Fibroblast of pulmonary artery (primary cell): ENCODE data around the gene PALMD.

Experiments used
- DNase-seq: peaks from one replicate; pipeline ENCODE4 v3.0.0-alpha.2; 2010; ENCODE audit warnings: low read depth
- H3K4me3 ChIP-seq: replicated peaks from 2 replicates; pipeline ENCODE4 v1.5.1; 2011; ENCODE audit warnings: low read depth, mild to moderate bottlenecking, control low read depth, low read length, moderate library complexity
- CTCF ChIP-seq: IDR thresholded peaks from 2 replicates; pipeline ENCODE4 v1.5.1; 2011; ENCODE audit warnings: mild to moderate bottlenecking, control low read depth, low read length, inconsistent platforms; ENCODE audit errors: missing control alignments

PALMD gene

GRCh38 chr1:99634971-99635624 lies 10.8 kb upstream of the PALMD start:
- TF ChIP-seq CTCF: no peak
- no peak overlapping the region for H3K4me3 ChIP-seq
- DNase-seq: no peak

DNA sequence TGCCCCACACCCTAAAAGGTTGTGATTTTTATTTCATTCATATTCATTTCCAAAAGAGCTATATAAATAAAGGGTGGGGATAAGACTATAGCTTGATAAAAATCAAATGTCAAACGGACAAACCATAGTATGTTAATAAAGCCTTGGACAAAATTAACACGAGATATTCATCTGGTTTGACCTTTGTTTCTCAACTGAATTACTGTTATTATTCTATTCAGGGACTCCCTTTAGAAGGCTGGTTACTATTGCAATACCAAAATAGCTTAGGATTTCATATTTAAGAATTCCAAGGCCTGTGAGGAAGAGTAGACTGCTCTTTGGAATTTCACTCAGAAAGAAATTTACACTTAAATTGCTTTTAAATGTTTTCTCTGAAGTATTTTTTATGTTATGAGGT lies 10.2 kb upstream of the PALMD start:
- no peak for DNase-seq
- no peak for TF ChIP-seq CTCF

GRCh38 chr1:99636647-99637175 lies 9.2 kb upstream of the PALMD start:
- DNase-seq: no peak
- TF ChIP-seq CTCF: no peak
- no peak overlapping the region for H3K4me3 ChIP-seq

More for the DNA sequence above, 10.2 kb upstream of the PALMD start:
- H3K4me3 ChIP-seq: no peak overlapping the region

DNA sequence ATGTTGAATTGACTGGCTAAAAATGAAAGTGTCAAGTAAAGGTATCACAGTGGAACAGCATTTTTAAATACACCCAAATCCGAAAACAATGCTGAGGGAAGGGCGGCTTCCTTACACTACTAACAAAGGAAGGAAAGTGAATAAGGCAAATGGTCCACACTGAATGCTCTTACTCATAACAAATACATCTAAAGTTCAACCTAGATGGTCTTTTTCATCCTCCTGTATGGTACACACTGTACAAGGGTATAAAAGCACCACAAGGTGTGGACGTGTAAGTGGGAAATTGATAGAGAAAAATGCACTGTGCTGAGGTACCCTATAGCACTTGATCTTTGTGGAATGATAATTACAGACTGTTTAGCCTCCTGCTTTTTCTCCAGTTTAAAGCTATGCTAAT lies 7.1 kb upstream of the PALMD start:
- DNase-seq: no peak
- TF ChIP-seq CTCF: no peak

DNA sequence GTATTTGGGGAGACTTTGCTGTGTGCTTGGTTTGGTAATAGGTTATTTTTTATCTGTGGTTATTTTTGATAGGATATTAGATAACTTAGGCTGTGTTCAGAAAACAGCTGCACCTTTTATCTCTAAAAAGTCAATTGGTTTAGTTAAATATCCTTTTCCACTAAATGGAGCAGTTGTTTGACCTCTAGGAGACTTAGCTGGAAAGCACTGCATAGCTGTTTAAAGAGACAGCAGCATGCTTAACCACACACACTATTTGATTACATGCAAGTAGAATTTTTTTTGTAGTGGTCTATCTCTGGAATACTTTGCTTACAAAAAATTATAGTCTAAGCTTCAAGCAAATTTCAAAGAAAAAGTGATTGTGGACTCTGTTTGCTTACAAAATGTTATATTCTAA lies 6.5 kb upstream of the PALMD start:
- no peak overlapping the region for H3K4me3 ChIP-seq
- DNase-seq: no peak
- no peak for TF ChIP-seq CTCF

More for the DNA sequence above, 7.1 kb upstream of the PALMD start:
- no peak overlapping the region for H3K4me3 ChIP-seq

- no peak for DNase-seq
- H3K4me3 ChIP-seq: no peak overlapping the region
- TF ChIP-seq CTCF: no peak
Observed at GRCh38 chr1:99639945-99640344, 6.0 kb upstream of the PALMD start.

DNA sequence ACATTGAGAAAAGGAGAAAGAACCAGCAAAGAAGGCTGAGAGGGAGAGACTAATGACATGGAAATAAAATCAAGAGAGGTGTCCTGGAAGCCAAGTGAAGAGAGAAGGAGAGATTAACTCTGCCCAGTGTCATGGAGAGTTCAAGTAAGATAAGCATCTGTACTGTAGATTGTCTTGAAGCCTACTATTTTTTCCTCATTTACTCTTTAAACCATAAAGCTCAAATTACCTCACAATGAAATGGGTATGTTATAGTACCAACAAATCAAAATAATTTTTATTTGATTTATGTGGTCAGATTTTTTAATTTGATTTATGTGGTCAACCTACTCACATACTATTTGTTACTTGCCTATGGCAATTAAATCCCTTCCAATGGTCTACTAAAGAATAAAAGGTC lies 5.2 kb upstream of the PALMD start:
- no peak for TF ChIP-seq CTCF
- no peak for DNase-seq

More for the DNA sequence above, 5.2 kb upstream of the PALMD start:
- no peak overlapping the region for H3K4me3 ChIP-seq
